ENCODE data around the gene HOMEZ. TPM values are rescaled to one million over a fixed set of nuclear protein-coding genes. Genes with fewer than 3 reads are reported as not detected.

The HOMEZ gene
- total RNA-seq, 4 donors from 2014 or later, result 1.9 to 12.9 (median 8.6) TPM

DNA sequence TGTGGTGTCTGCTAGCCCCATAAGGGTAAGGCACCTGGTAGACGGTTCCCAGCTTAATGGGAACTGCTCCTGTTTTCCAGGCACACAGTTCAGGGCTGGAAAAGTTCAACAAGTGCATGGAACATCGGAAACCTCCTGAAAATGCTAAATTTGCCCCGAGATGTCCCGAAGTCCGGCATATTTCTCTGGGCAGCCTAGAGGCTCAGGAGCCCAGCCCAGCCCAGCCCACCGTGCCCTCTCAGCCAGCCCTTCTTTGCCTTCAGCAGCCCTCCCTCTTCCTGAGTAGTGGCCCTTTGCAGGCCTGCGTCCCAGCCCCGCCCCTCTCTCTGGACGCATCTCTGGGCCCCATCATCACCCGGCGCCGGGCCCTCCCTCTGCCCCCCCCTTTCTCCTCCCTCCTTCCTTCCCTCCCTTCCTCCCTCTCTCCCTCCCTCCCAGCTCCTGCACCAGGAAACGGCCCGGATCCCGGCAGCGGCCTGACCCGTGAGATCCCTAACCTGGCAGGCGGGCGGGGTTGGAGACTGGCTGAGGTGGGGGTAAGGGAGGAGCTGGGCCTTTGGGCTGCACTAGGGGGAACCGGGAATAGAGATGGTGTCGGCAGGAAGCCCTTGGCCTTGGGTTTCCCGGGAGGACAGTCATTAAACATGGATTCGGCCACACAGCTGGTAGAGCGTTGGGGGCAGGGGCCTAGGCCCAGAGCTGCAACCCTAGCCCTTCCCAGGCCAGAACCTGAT lies 20.6 kb upstream of the HOMEZ start, which contains the start of gene BCL2L2:
Gene BCL2L2 (plus strand): TSS at position 422 of the 734 bp plus-strand sequence. CDS start 935 bp downstream, outside the sequence.
- Histone ChIP-seq H3K4me3 (peak within 1 kb of the TSS; percentile 64 to 72 (median 68)), H3K36me3 (peaks cover 0 to 6% (median 0%) of the 10 kb centered on the region in 4 donors), H3K27ac (peak within 1 kb of the TSS; percentile 92 to 96 (median 94)), H3K27me3 (no peaks in the 10 kb centered on the region), H3K9me3 (no peaks in the 10 kb centered on the region), H3K4me1 (peaks cover 18 to 49% (median 40%) of the 10 kb centered on the region in 4 donors)
- 2% methylated on average over 14 of the region's 24 CpGs; no CpG with 5 or more reads in 1 of the 2 donors for WGBS, 2 donors (ENCODE audit: low coverage in 1 of 2)
- in situ Hi-C loops (cut with MboI; ENCODE audit: low pct_ligation_motif_present in 1 of 4, low pct_unique_long_range_greater_than_20kb in 1 of 4, low sequenced_read_pairs in 3 of 4), result no loop called here
- peak; percentile 94 for DNase-seq
- intact Hi-C loops (cut with DNase I; ENCODE audit: low total_unique reads), result no loop called here
- TF ChIP-seq CTCF (IDR thresholded peaks at IDR 0.05), result no peak
- TF ChIP-seq EP300 (IDR thresholded peaks at IDR 0.05; ENCODE audit: low read depth), result no peak
- TF ChIP-seq POLR2AphosphoS5 (IDR thresholded peaks at IDR 0.05), result peak; percentile 75 to 85 (median 84)
- peak; percentile 85 for TF ChIP-seq POLR2A (IDR thresholded peaks at IDR 0.05)

- TF ChIP-seq CTCF (IDR thresholded peaks at IDR 0.05), result no peak
- TF ChIP-seq EP300 (IDR thresholded peaks at IDR 0.05; ENCODE audit: low read depth), result no peak
- peak; percentile 61 to 79 (median 66) for TF ChIP-seq POLR2AphosphoS5 (IDR thresholded peaks at IDR 0.05)
- peak; percentile 63 for TF ChIP-seq POLR2A (IDR thresholded peaks at IDR 0.05)
- Histone ChIP-seq H3K9me3 (no peaks in the 10 kb centered on the region), H3K4me1 (peaks cover 18 to 44% (median 34%) of the 10 kb centered on the region in 4 donors), H3K36me3 (no peaks in the 10 kb centered on the region), H3K27ac (peak within 1 kb of the TSS; percentile 99 to 100 (median 99)), H3K27me3 (no peaks in the 10 kb centered on the region), H3K4me3 (peak within 1 kb of the TSS; percentile 55 to 87 (median 75))
- in situ Hi-C loops (cut with MboI; ENCODE audit: low pct_ligation_motif_present in 1 of 4, low pct_unique_long_range_greater_than_20kb in 1 of 4, low sequenced_read_pairs in 3 of 4) (no loop called here), intact Hi-C loops (cut with DNase I; ENCODE audit: low total_unique reads) (no loop called here)
- peak; percentile 88 for DNase-seq
- WGBS, 2 donors (ENCODE audit: low coverage in 1 of 2), result 1 to 3% methylated on average over 14 to 68 of the region's 81 CpGs
These were observed 16.6 kb upstream of the HOMEZ start, which contains the start of gene PPP1R3E for GRCh38 chr14:23302290-23303225. PPP1R3E (minus strand) TSS chr14:23302859; CDS start chr14:23302576, 283 bp downstream.

GRCh38 chr14:23301969-23302289 lies 16.0 kb upstream of the HOMEZ start:
- no peaks in the 10 kb centered on the region for H3K9me3 ChIP-seq
- TF ChIP-seq POLR2AphosphoS5 (IDR thresholded peaks at IDR 0.05) (peak; percentile 88 to 95 (median 88)), EP300 (IDR thresholded peaks at IDR 0.05; ENCODE audit: low read depth) (no peak), CTCF (IDR thresholded peaks at IDR 0.05) (no peak), POLR2A (IDR thresholded peaks at IDR 0.05) (peak; percentile 72)
- peak overlapping the region; percentile 99 to 100 (median 99) for H3K27ac ChIP-seq
- H3K4me3 ChIP-seq, result peak overlapping the region; percentile 55 to 87 (median 75)
- in situ Hi-C loops (cut with MboI; ENCODE audit: low pct_ligation_motif_present in 1 of 4, low pct_unique_long_range_greater_than_20kb in 1 of 4, low sequenced_read_pairs in 3 of 4), result no loop called here
- 0% methylated on average over 16 of the region's 25 CpGs; no CpG with 5 or more reads in 1 of the 2 donors for WGBS, 2 donors (ENCODE audit: low coverage in 1 of 2)
- H3K4me1 ChIP-seq, result peaks cover 17 to 40% (median 29%) of the 10 kb centered on the region in 4 donors
- DNase-seq, result no peak
- no peaks in the 10 kb centered on the region for H3K36me3 ChIP-seq
- no peaks in the 10 kb centered on the region for H3K27me3 ChIP-seq
- intact Hi-C loops (cut with DNase I; ENCODE audit: low total_unique reads), result no loop called here
